H1 (cell line): Measurements from ENCODE around the gene MEF2C. TPM values are rescaled to one million over a fixed set of nuclear protein-coding genes. Genes with fewer than 3 reads are reported as not detected.

ENCODE experiments used
- ASH2L ChIP-seq: fragments of 200-600, 300-600 bp; sonication (generic); IDR thresholded peaks from one replicate; pipeline ENCODE4 v1.7.1; 2017; ENCODE audit warnings: low read length
- EZH2 ChIP-seq: fragments of 200-600 bp; sonication (generic); IDR thresholded peaks from 2 replicates; pipeline ENCODE4 v1.7.1; 2012; ENCODE audit warnings: low read depth, mild to moderate bottlenecking, moderate library complexity, low read length, inconsistent platforms; ENCODE audit not compliant: severe bottlenecking
- RAD21 ChIP-seq, 2 experiments: IDR thresholded peaks in 1 of 2; conservative IDR thresholded peaks in 1 of 2; 2 replicates each; pipeline ENCODE4 v1.6.1; 2011; ENCODE audit warnings: low read depth in 2 of 2, low read length in 2 of 2, improper control_type of control experiment in 1 of 2, inconsistent platforms in 1 of 2, mild to moderate bottlenecking in 1 of 2, moderate library complexity in 1 of 2
- RNF2 ChIP-seq: fragments of 200-900, 300-1000 bp; sonication (generic); IDR thresholded peaks from 2 replicates; pipeline ENCODE4 v1.7.1; 2016; ENCODE audit warnings: borderline replicate concordance, low read depth, mild to moderate bottlenecking, antibody characterized with exemption, low read length; ENCODE audit not compliant: poor library complexity, severe bottlenecking; ENCODE audit errors: missing control alignments
- polyA plus RNA-seq, 7 experiments: library from polyadenylated mRNA; depleted of rRNA in 3 of 7; stranded (reverse) in 5 of 7; unstranded in 2 of 7; fragments of >200 nt in 5 of 7; fragments of 200-250 nt in 2 of 7; gene quantifications; 1 replicate in 5 of 7; 2 replicates in 1 of 7; 4 replicates in 1 of 7; pipeline versions ENCODE4 v1.2.1 to v1.2.3, GENCODE V29; 2011 to 2013; ENCODE audit warnings: missing spikeins in 2 of 7, mixed read lengths in 2 of 7
- total RNA-seq: library from RNA; stranded (reverse); fragmentation: NEBNext Ultra II Directional; extraction: Animal tissue kit (Norgen Biotek cat#: 25700); gene quantifications from 2 replicates; pipeline ENCODE4 v1.2.1, GENCODE V29; 2021

The MEF2C gene
- total and polyA plus RNA-seq, 2 of the 8 experiments (the other 6 are each of a cell fraction or from before 2014, with no cell fraction given), result 0.59 to 0.99 TPM

DNA sequence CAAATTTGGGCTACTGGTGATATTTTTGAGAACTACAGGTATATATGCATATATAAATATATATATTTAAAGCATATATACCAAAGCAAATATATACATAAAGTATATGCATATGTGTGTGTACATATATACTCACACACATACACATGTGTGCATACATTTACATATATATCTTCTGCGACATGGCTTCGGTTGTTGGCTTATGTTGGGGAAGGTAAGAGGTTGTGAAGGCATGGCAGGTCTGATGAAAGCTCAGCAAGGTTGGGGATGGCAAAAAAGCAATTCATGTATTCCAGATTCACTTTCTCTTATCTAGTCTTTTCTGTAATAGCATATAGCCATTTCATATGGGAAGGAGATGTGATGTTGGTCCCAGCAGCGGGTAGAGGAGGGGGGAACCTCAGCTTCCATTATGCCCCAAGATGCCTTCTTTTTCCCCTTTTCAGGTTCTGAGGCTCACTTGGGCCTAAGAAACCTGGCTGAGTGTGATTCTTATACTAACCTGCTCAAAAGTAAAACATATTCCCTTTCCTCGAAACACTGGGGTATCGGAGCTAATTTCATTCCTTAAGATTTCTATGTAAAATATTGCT is 201.7 kb downstream of the MEF2C start (continued):
- TF ChIP-seq ASH2L (no peak), EZH2 (no peak), RNF2 (no peak), RAD21 (IDR thresholded peaks at IDR 0.05 in 1 of 2, conservative IDR thresholded peaks at IDR 0.05 in 1 of 2; ENCODE audit: low read depth in 2 of 2, low read length in 2 of 2) (no peak)
